Activated CD4-positive, alpha-beta T cell treated with anti-CD3 and anti-CD28 coated beads, Interleukin-2, amount 50 U/mL, for 4 hours (primary cell): Measurements from ENCODE around the gene ATP5ME.

Experiments
- DNase-seq, 2 experiments: peaks; one replicate each; pipeline ENCODE4 v3.0.0-alpha.2; 2020

ATP5ME gene

GRCh38 chr4:632196-632790, 41.8 kb downstream of the ATP5ME start:
- DNase-seq = no peak

GRCh38 chr4:630656-631055, 43.4 kb downstream of the ATP5ME start:
- no peak for DNase-seq

- DNase-seq = no peak
Measured at GRCh38 chr4:629915-630641, 44.0 kb downstream of the ATP5ME start.

- DNase-seq = no peak
Measured at GRCh38 chr4:629636-629914, 44.5 kb downstream of the ATP5ME start.

GRCh38 chr4:628821-629635, 45.0 kb downstream of the ATP5ME start:
- no peak for DNase-seq

- DNase-seq = no peak
Measured at GRCh38 chr4:628311-628741, 45.8 kb downstream of the ATP5ME start.

- DNase-seq = no peak
Measured at GRCh38 chr4:627347-628125, 46.5 kb downstream of the ATP5ME start.

GRCh38 chr4:626201-627091, 47.6 kb downstream of the ATP5ME start:
- DNase-seq = no peak

GRCh38 chr4:625631-626161, 48.4 kb downstream of the ATP5ME start:
- no peak for DNase-seq

- DNase-seq = no peak
Measured at GRCh38 chr4:624705-625590, 49.1 kb downstream of the ATP5ME start, which contains the start of gene PDE6B. PDE6B (plus strand) TSS chr4:625573; CDS start chr4:625627, 54 bp downstream.

- no peak for DNase-seq
Measured at GRCh38 chr4:623914-624566, 50.0 kb downstream of the ATP5ME start.

GRCh38 chr4:622996-623913, 50.8 kb downstream of the ATP5ME start:
- DNase-seq = no peak
